Measurements from ENCODE around the gene TMEM132D.

The TMEM132D gene

DNA sequence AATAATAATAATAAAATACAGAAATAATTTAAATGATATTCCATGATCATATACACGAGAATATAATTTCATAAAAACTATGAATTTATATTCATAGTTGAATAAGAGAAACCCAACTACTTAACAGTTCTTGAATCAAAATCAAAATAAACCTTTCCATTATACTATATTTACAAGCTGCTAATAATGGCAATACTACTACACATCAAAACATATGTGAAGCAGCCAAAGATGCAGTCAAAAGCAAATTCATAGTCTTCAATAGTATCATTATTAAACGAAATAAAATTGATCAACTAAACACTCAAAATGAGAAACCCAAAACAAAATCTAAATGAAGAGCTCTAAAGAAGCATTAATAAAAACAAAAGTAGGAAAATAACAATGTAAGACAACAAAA is 197.1 kb downstream of the TMEM132D start:
- TF ChIP-seq SETDB1 (IDR thresholded peaks at IDR 0.05; ENCODE audit: insufficient read length, low read length) = peak; percentile 67
- TF ChIP-seq, protein P1, sequence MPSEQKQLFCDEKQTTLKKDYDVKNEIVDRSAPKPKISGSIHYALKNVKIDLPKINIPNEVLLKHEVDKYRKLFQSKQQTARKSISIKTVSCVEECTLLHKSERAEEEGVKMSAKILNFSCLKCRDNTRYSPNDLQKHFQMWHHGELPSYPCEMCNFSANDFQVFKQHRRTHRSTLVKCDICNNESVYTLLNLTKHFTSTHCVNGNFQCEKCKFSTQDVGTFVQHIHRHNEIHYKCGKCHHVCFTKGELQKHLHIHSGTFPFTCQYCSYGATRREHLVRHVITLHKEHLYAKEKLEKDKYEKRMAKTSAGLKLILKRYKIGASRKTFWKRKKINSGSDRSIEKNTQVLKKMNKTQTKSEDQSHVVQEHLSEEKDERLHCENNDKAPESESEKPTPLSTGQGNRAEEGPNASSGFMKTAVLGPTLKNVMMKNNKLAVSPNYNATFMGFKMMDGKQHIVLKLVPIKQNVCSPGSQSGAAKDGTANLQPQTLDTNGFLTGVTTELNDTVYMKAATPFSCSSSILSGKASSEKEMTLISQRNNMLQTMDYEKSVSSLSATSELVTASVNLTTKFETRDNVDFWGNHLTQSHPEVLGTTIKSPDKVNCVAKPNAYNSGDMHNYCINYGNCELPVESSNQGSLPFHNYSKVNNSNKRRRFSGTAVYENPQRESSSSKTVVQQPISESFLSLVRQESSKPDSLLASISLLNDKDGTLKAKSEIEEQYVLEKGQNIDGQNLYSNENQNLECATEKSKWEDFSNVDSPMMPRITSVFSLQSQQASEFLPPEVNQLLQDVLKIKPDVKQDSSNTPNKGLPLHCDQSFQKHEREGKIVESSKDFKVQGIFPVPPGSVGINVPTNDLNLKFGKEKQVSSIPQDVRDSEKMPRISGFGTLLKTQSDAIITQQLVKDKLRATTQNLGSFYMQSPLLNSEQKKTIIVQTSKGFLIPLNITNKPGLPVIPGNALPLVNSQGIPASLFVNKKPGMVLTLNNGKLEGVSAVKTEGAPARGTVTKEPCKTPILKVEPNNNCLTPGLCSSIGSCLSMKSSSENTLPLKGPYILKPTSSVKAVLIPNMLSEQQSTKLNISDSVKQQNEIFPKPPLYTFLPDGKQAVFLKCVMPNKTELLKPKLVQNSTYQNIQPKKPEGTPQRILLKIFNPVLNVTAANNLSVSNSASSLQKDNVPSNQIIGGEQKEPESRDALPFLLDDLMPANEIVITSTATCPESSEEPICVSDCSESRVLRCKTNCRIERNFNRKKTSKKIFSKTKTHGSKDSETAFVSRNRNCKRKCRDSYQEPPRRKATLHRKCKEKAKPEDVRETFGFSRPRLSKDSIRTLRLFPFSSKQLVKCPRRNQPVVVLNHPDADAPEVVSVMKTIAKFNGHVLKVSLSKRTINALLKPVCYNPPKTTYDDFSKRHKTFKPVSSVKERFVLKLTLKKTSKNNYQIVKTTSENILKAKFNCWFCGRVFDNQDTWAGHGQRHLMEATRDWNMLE (tag by site-specific recombination; conservative IDR thresholded peaks at IDR 0.05; ENCODE audit: low read depth) = no peak

GRCh38 chr12:129704232-129704830 is 199.5 kb downstream of the TMEM132D start:
- ChIA-PET CTCF (interaction anchor here (0.7 kb wide), 1 partner anchor 1060 kb away, joined by 5 read pairs; no protein-coding TSS in a partner anchor), POLR2A (no interaction called here)
- Histone ChIP-seq H3K9me3 (ENCODE audit: control insufficient read depth, insufficient read depth, low read depth, low read length) (no peaks in the 10 kb centered on the region), H3K36me3 (ENCODE audit: control insufficient read depth in 2 of 2, insufficient read depth in 1 of 2, low read length in 2 of 2) (no peaks in the 10 kb centered on the region), H3K4me3 (ENCODE audit: low read depth, low read length) (no peak overlapping the region), H3K27ac (ENCODE audit: extremely low read depth, low read depth, low read length) (no peak overlapping the region), H3K4me1 (ENCODE audit: control insufficient read depth, insufficient read depth, low read length) (no peaks in the 10 kb centered on the region)
- no peak for TF ChIP-seq REPIN1 (tag by site-specific recombination; IDR thresholded peaks at IDR 0.05; ENCODE audit: low read depth)
- no peak for TF ChIP-seq KLF17 (tag by site-specific recombination; IDR thresholded peaks at IDR 0.05)
- no peak for TF ChIP-seq ZBTB48 (tag by site-specific recombination; IDR thresholded peaks at IDR 0.05)
- TF ChIP-seq, protein P2, sequence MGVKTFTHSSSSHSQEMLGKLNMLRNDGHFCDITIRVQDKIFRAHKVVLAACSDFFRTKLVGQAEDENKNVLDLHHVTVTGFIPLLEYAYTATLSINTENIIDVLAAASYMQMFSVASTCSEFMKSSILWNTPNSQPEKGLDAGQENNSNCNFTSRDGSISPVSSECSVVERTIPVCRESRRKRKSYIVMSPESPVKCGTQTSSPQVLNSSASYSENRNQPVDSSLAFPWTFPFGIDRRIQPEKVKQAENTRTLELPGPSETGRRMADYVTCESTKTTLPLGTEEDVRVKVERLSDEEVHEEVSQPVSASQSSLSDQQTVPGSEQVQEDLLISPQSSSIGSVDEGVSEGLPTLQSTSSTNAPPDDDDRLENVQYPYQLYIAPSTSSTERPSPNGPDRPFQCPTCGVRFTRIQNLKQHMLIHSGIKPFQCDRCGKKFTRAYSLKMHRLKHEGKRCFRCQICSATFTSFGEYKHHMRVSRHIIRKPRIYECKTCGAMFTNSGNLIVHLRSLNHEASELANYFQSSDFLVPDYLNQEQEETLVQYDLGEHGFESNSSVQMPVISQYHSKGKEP (tag by site-specific recombination; IDR thresholded peaks at IDR 0.05) = no peak
- TF ChIP-seq ZNF146 (tag by site-specific recombination; IDR thresholded peaks at IDR 0.05) = no peak
- TF ChIP-seq ZSCAN18 (tag by site-specific recombination; IDR thresholded peaks at IDR 0.05) = no peak
- TF ChIP-seq ZNF341 (tag by site-specific recombination; IDR thresholded peaks at IDR 0.05; ENCODE audit: low read depth) = no peak
- no peak for TF ChIP-seq ZBTB6 (tag by site-specific recombination; IDR thresholded peaks at IDR 0.05)
- TF ChIP-seq ZNF114 (tag by site-specific recombination; IDR thresholded peaks at IDR 0.05) = no peak
- TF ChIP-seq IKZF3 (tag by site-specific recombination; IDR thresholded peaks at IDR 0.05) = no peak
- TF ChIP-seq ZNF37A (tag by site-specific recombination; IDR thresholded peaks at IDR 0.05) = no peak
- TF ChIP-seq YY2 (tag by site-specific recombination; IDR thresholded peaks at IDR 0.05) = no peak
- TF ChIP-seq ZBTB1 (tag by site-specific recombination; IDR thresholded peaks at IDR 0.05) = no peak
- no peak for TF ChIP-seq ZNF701 (tag by site-specific recombination; IDR thresholded peaks at IDR 0.05)
- TF ChIP-seq ZNF658 (tag by site-specific recombination; IDR thresholded peaks at IDR 0.05) = no peak
- no peak for TF ChIP-seq ZNF660 (tag by site-specific recombination; IDR thresholded peaks at IDR 0.05)

More for the DNA sequence above, 197.1 kb downstream of the TMEM132D start:
- H3K4me3 ChIP-seq (ENCODE audit: low read depth, low read length) = no peak overlapping the region
- no peaks in the 10 kb centered on the region for H3K4me1 ChIP-seq (ENCODE audit: control insufficient read depth, insufficient read depth, low read length)
- ChIA-PET CTCF (no interaction called here), POLR2A (no interaction called here)
- H3K27ac ChIP-seq (ENCODE audit: extremely low read depth, low read depth, low read length) = no peak overlapping the region
- H3K36me3 ChIP-seq (ENCODE audit: control insufficient read depth in 2 of 2, insufficient read depth in 1 of 2, low read length in 2 of 2) = no peaks in the 10 kb centered on the region
- H3K9me3 ChIP-seq (ENCODE audit: control insufficient read depth, insufficient read depth, low read depth, low read length) = no peaks in the 10 kb centered on the region

All from HEK293 (cell line).